Stimulated activated naive B cell treated with anti-CD40 and anti-IgM and Interleukin-4, amounts not matched to agents 10 μg/mL and 1 μg/mL and 100 μg/mL, for 72 hours (primary cell): ENCODE measurements around the gene SH3BGRL.

ENCODE experiments used
- ATAC-seq, 2 donors: fragments of 150-1000 bp; cut with Tn5 transposase; replicated peaks; 2 replicates each; pipeline ENCODE4 v1.10.0; 2021; ENCODE audit warnings: moderate library complexity in 1 of 2
- DNase-seq: peaks from one replicate; pipeline ENCODE4 v3.0.0; 2021
- H3K27ac Mint-ChIP-seq: one replicate; pipeline ENCODE4 v1.8.0; 2022; ENCODE audit warnings: mild to moderate bottlenecking, mixed read lengths
- H3K27me3 Mint-ChIP-seq, 2 donors: one replicate each; pipeline ENCODE4 v1.8.0; 2022; ENCODE audit warnings: mixed read lengths in 2 of 2
- H3K36me3 Mint-ChIP-seq, 2 donors: one replicate each; pipeline ENCODE4 v1.8.0; 2022; ENCODE audit warnings: mixed read lengths in 2 of 2, mild to moderate bottlenecking in 1 of 2
- H3K4me1 Mint-ChIP-seq, 2 donors: one replicate each; pipeline ENCODE4 v1.8.0; 2022; ENCODE audit warnings: mixed read lengths in 2 of 2, mild to moderate bottlenecking in 1 of 2
- H3K4me3 Mint-ChIP-seq, 2 donors: one replicate each; pipeline ENCODE4 v1.8.0; 2022; ENCODE audit warnings: mild to moderate bottlenecking in 2 of 2, mixed read lengths in 2 of 2, moderate library complexity in 1 of 2
- H3K9me3 Mint-ChIP-seq, 2 donors: one replicate each; pipeline ENCODE4 v1.8.0; 2022; ENCODE audit warnings: mixed read lengths in 2 of 2, mild to moderate bottlenecking in 1 of 2

SH3BGRL gene

GRCh38 chrX:81232218-81232617 is 30.3 kb downstream of the SH3BGRL start:
- Mint-ChIP-seq H3K4me3 (no peak overlapping the region), H3K9me3 (peaks cover 0 to 2% of the 10 kb centered on the region in 2 donors), H3K27me3 (no peaks in the 10 kb centered on the region), H3K36me3 (peaks cover 16 to 17% of the 10 kb centered on the region in 2 donors), H3K27ac (no peak overlapping the region), H3K4me1 (peaks cover 14 to 33% of the 10 kb centered on the region in 2 donors)
- DNase-seq = no peak
- ATAC-seq = no peak

GRCh38 chrX:81237516-81237915 is 35.6 kb downstream of the SH3BGRL start:
- Mint-ChIP-seq H3K36me3 (peaks cover 30 to 47% of the 10 kb centered on the region in 2 donors), H3K27ac (peak overlapping the region; percentile 26)
- no peak for ATAC-seq

GRCh38 chrX:81238166-81238565 is 36.3 kb downstream of the SH3BGRL start:
- no peak overlapping the region for H3K27ac Mint-ChIP-seq

More at GRCh38 chrX:81237516-81237915, 35.6 kb downstream of the SH3BGRL start:
- H3K4me3 Mint-ChIP-seq = no peak overlapping the region
- no peaks in the 10 kb centered on the region for H3K27me3 Mint-ChIP-seq
- peaks cover 1 to 6% of the 10 kb centered on the region in 2 donors for H3K4me1 Mint-ChIP-seq
- no peak for DNase-seq
- H3K9me3 Mint-ChIP-seq = peaks cover 4 to 8% of the 10 kb centered on the region in 2 donors

DNA sequence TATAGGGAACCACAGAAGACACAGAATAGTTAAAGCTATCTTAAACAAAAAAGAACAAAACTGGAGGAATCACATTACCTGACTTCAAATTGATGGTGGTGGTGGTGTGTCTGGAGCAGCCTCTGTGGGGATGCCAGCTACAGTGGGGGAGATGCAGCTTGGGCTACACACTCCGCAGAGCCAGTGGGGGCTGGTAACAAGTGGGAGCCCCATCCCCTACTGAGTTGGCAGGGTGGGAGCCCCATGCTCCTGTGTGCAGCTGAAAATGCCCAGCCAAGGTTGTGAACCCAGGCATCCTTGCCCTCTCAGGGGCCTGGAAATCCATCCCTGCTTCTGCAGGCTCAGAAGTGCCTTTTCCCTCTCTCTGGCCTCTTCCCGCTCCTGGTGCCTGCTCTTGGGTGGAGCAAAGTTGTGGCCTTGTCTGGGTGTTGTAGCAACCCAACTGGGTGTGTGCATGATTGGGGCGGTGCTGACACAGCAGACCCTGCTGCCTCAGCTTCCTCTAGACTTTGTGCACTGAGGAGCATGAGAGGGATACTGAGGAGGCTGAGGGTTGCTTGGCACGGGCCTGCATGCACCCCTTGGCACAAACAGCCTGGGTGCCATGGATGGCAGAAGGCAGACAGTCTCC is 38.9 kb downstream of the SH3BGRL start:
- H3K4me3 Mint-ChIP-seq = no peak overlapping the region
- peaks cover 0 to 9% of the 10 kb centered on the region in 2 donors for H3K4me1 Mint-ChIP-seq
- no peaks in the 10 kb centered on the region for H3K27me3 Mint-ChIP-seq
- no peak for ATAC-seq
- peaks cover 28 to 48% of the 10 kb centered on the region in 2 donors for H3K36me3 Mint-ChIP-seq
- DNase-seq = no peak
- peaks cover 4 to 8% of the 10 kb centered on the region in 2 donors for H3K9me3 Mint-ChIP-seq
- H3K27ac Mint-ChIP-seq = no peak overlapping the region

More at GRCh38 chrX:81238166-81238565, 36.3 kb downstream of the SH3BGRL start:
- Mint-ChIP-seq H3K27me3 (no peaks in the 10 kb centered on the region), H3K4me3 (no peak overlapping the region), H3K4me1 (peaks cover 0 to 10% of the 10 kb centered on the region in 2 donors), H3K9me3 (peaks cover 4 to 8% of the 10 kb centered on the region in 2 donors), H3K36me3 (peaks cover 29 to 48% of the 10 kb centered on the region in 2 donors)
- no peak for DNase-seq
- no peak for ATAC-seq

DNA sequence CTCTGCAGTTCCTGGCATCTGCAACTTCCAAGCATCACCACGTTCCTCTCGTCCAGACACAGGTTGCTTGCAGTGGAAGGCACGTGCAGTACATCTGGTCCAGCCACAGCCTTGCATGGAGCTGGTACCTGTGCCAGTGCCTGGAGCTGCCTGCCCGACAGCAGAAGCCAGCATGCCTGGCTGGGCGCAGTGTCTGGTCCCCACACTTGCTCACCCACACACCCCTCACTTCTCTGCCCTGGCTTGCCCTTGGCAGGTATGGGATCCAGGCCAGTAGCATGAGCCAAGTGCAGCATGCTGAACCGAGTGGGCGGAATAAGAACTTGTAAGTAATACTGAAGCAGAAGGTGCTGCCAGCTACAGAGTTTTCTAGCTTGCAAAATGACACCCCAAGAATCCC is 39.9 kb downstream of the SH3BGRL start:
- Mint-ChIP-seq H3K27me3 (no peaks in the 10 kb centered on the region), H3K9me3 (peaks cover 6 to 8% of the 10 kb centered on the region in 2 donors), H3K4me3 (no peak overlapping the region), H3K4me1 (peaks cover 2 to 13% of the 10 kb centered on the region in 2 donors), H3K27ac (no peak overlapping the region), H3K36me3 (peaks cover 27 to 45% of the 10 kb centered on the region in 2 donors)
- ATAC-seq (no peak), DNase-seq (no peak)

DNA sequence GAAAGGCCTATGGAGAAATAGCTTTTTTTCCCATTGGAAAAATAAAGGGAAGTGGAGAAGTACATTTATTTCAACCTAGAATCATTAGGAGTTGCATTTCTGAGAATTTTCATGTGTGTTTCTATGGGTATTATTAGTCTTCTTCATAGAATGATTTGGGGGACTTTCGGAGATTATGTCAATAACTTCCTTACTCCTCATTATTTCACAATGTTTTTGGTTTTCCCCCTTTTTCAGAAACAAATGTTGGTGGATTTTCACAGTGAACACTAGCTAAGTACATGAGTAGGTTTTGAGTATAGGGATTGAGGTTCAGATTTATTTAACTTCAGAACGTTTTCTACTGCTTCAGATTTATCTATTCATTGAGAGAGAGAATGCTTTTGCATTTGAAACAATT is 54.0 kb downstream of the SH3BGRL start:
- Mint-ChIP-seq H3K4me3 (no peak overlapping the region), H3K27ac (no peak overlapping the region), H3K9me3 (no peaks in the 10 kb centered on the region), H3K4me1 (peaks cover 6 to 13% of the 10 kb centered on the region in 2 donors), H3K27me3 (no peaks in the 10 kb centered on the region), H3K36me3 (peaks cover 0 to 5% of the 10 kb centered on the region in 2 donors)
- ATAC-seq = no peak
- DNase-seq = no peak

DNA sequence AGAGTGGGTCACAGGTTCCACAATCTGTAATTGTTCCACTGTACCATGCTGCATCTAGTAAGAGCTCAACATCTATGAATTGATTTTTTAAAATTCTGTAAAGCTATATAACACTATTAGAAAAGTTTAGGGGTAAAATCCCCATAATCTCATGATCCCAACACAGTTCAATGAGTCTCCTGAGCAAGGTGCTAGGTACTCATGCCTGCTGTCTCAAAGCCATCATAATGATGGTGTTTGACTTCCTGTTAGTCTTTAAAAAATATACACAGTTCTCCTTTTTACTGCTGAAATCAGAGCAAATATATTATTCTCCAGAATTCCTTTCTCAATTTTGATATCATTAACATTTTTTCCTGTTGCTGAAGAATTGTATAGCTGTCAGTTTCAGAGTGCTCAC is 55.9 kb downstream of the SH3BGRL start:
- H3K27ac Mint-ChIP-seq = no peak overlapping the region
- ATAC-seq = peak; percentile 50 to 55
- no peaks in the 10 kb centered on the region for H3K9me3 Mint-ChIP-seq
- peaks cover 9 to 15% of the 10 kb centered on the region in 2 donors for H3K4me1 Mint-ChIP-seq
- H3K4me3 Mint-ChIP-seq = no peak overlapping the region
- peaks cover 0 to 5% of the 10 kb centered on the region in 2 donors for H3K36me3 Mint-ChIP-seq
- H3K27me3 Mint-ChIP-seq = no peaks in the 10 kb centered on the region
- DNase-seq = no peak

GRCh38 chrX:81259020-81259713 is 57.3 kb downstream of the SH3BGRL start:
- peaks cover 11 to 23% of the 10 kb centered on the region in 2 donors for H3K4me1 Mint-ChIP-seq
- ATAC-seq = no peak
- H3K36me3 Mint-ChIP-seq = no peaks in the 10 kb centered on the region

GRCh38 chrX:81259714-81260395 is 58.0 kb downstream of the SH3BGRL start:
- Mint-ChIP-seq H3K36me3 (no peaks in the 10 kb centered on the region), H3K9me3 (no peaks in the 10 kb centered on the region), H3K27me3 (no peaks in the 10 kb centered on the region), H3K27ac (no peak overlapping the region), H3K4me1 (peaks cover 11 to 23% of the 10 kb centered on the region in 2 donors), H3K4me3 (no peak overlapping the region)
- ATAC-seq = no peak
- no peak for DNase-seq

More at GRCh38 chrX:81259020-81259713, 57.3 kb downstream of the SH3BGRL start:
- Mint-ChIP-seq H3K9me3 (no peaks in the 10 kb centered on the region), H3K27ac (no peak overlapping the region), H3K27me3 (no peaks in the 10 kb centered on the region), H3K4me3 (no peak overlapping the region)
- no peak for DNase-seq

DNA sequence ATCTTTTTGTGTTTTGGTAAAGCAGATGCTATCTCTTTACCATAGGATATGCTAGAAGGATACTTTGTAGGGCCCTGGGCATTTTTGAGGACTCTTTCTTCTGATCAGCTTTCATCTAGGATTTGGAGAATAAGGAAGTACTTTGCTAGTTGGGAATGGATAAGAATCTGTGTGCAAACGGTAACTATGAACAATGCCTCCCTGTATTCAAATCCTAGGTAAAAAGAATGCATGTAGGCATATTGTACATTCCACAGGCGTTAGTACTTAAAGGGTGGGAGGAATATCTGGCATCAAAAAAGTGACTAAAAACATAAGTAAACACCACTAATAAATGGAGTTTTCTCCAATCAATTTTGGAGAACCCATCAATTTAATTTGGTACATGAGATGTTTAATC is 59.7 kb downstream of the SH3BGRL start:
- no peak overlapping the region for H3K27ac Mint-ChIP-seq
- no peak for ATAC-seq
- H3K36me3 Mint-ChIP-seq = peaks cover 4 to 9% of the 10 kb centered on the region in 2 donors
- no peak for DNase-seq
- H3K4me1 Mint-ChIP-seq = peaks cover 19 to 32% of the 10 kb centered on the region in 2 donors
- H3K9me3 Mint-ChIP-seq = peaks cover 0 to 5% of the 10 kb centered on the region in 2 donors
- H3K4me3 Mint-ChIP-seq = no peak overlapping the region
- no peaks in the 10 kb centered on the region for H3K27me3 Mint-ChIP-seq

DNA sequence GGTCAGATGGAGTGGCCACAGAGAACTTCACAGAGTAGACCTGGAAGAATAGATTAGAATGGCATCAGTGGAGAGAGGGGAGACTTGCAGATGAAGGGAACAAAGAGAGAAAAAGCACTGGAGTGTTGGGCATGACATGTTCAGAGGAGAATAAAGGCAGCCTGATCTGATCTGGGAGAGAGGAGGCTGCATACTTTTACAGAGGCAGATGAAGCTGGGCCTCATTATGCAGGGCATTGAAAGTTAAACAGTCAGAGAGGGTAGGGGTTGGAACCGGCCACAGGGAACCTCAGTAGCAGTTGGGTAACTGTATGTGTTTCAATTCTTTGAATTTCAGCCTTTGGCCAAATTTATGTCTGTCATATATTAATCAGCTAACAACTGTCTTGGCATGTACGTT is 61.2 kb downstream of the SH3BGRL start:
- Mint-ChIP-seq H3K36me3 (peaks cover 11% of the 10 kb centered on the region in 2 donors), H3K4me1 (peaks cover 30 to 43% of the 10 kb centered on the region in 2 donors), H3K27ac (no peak overlapping the region), H3K9me3 (peaks cover under 1 to 7% of the 10 kb centered on the region in 2 donors), H3K27me3 (no peaks in the 10 kb centered on the region), H3K4me3 (no peak overlapping the region)
- no peak for ATAC-seq
- no peak for DNase-seq

DNA sequence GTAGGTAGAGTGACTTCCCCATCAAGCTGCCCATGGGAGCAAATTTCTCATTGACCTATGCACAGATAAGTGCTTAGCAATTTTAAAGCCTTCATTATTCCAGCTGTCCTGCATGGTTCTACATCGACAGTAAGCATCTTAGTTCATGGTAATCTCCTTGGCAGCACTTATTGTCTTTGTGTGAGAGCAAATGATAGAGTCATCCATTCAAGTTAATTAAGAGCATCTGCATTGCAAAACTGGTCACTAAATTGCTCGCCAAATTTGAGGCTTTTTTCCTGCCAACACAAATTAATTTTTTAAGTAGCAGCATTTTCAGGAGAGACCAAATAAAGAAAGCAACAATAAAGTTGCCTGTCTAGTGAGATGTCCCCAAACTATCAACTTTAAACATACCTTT is 76.7 kb downstream of the SH3BGRL start:
- no peaks in the 10 kb centered on the region for H3K27me3 Mint-ChIP-seq
- no peak for DNase-seq
- no peak overlapping the region for H3K4me3 Mint-ChIP-seq
- H3K27ac Mint-ChIP-seq = no peak overlapping the region
- no peak for ATAC-seq
- no peaks in the 10 kb centered on the region for H3K4me1 Mint-ChIP-seq
- H3K9me3 Mint-ChIP-seq = peaks cover 4 to 11% of the 10 kb centered on the region in 2 donors
- H3K36me3 Mint-ChIP-seq = peaks cover 16 to 44% of the 10 kb centered on the region in 2 donors

GRCh38 chrX:81280148-81280547 is 78.2 kb downstream of the SH3BGRL start:
- ATAC-seq = no peak
- Mint-ChIP-seq H3K4me3 (no peak overlapping the region), H3K9me3 (peaks cover 7 to 19% of the 10 kb centered on the region in 2 donors), H3K4me1 (no peaks in the 10 kb centered on the region), H3K36me3 (peaks cover 25 to 53% of the 10 kb centered on the region in 2 donors), H3K27ac (no peak overlapping the region), H3K27me3 (no peaks in the 10 kb centered on the region)
- DNase-seq = no peak

- H3K36me3 Mint-ChIP-seq = peaks cover 23 to 54% of the 10 kb centered on the region in 2 donors
- no peaks in the 10 kb centered on the region for H3K27me3 Mint-ChIP-seq
- ATAC-seq (no peak), DNase-seq (no peak)
- H3K27ac Mint-ChIP-seq = no peak overlapping the region
- peaks cover 12 to 21% of the 10 kb centered on the region in 2 donors for H3K9me3 Mint-ChIP-seq
- H3K4me1 Mint-ChIP-seq = no peaks in the 10 kb centered on the region
- H3K4me3 Mint-ChIP-seq = no peak overlapping the region
Measured at GRCh38 chrX:81286075-81286474, 84.2 kb downstream of the SH3BGRL start.
